ENCODE data around the gene HEY2. TPM values are rescaled to one million over a fixed set of nuclear protein-coding genes. Genes with fewer than 3 reads are reported as not detected.

HEY2 gene
- total and polyA plus RNA-seq, 2 donors (not counting 1 experiment from before 2014, with no cell fraction given) = 0.12 TPM; not detected in 1

GRCh38 chr6:125714441-125715090, 34.9 kb upstream of the HEY2 start:
- no peak for ATAC-seq (ENCODE audit: low read depth)
- no peak overlapping the region for H3K27ac ChIP-seq (ENCODE audit: low read length in 2 of 2)
- Mint-ChIP-seq H3K9me3 (ENCODE audit: insufficient read depth) (peaks cover 12% of the 10 kb centered on the region), H3K4me3 (no peak overlapping the region), H3K4me1 (peaks cover 13% of the 10 kb centered on the region), H3K27me3 (peaks cover 5% of the 10 kb centered on the region), H3K27ac (no peak overlapping the region)
- H3K36me3 ChIP-seq (replicated peaks in 1 of 2; ENCODE audit: control extremely low read depth in 1 of 2, control insufficient read depth in 1 of 2, extremely low read depth in 1 of 2, insufficient read depth in 2 of 2, low read length in 1 of 2) = no peaks in the 10 kb centered on the region
- no peaks in the 10 kb centered on the region for H4K20me1 ChIP-seq (ENCODE audit: control insufficient read depth, insufficient read depth, low read length, poor library complexity, severe bottlenecking)
- 88% methylated on average over 2 of the region's 2 CpGs for WGBS (ENCODE audit: insufficient coverage)
- H3K4me1 ChIP-seq (ENCODE audit: control insufficient read depth in 2 of 2, insufficient read depth in 2 of 2, low read length in 2 of 2) = peaks cover 4 to 5% of the 10 kb centered on the region in 2 donors
- intact Hi-C loops (cut with micrococcal nuclease) = no loop called here
- H3K27me3 ChIP-seq (replicated peaks in 1 of 4; ENCODE audit: control extremely low read depth in 1 of 4, control insufficient read depth in 3 of 4, insufficient read depth in 4 of 4, low read length in 3 of 4) = no peaks in the 10 kb centered on the region
- H3K4me2 ChIP-seq (replicated peaks; ENCODE audit: low read depth, low read length, poor library complexity, severe bottlenecking) = no peak overlapping the region
- TF ChIP-seq CTCF (IDR thresholded peaks at IDR 0.05) = no peak
- TF ChIP-seq EZH2 (IDR thresholded peaks at IDR 0.05; ENCODE audit: borderline replicate concordance, insufficient read depth, low read depth, low read length, poor library complexity, severe bottlenecking) = no peak
- CTCF ChIA-PET = interaction anchor here (1.2 kb wide), 1 partner anchor 404 kb away, joined by 4 read pairs; no protein-coding TSS in a partner anchor
- POLR2A ChIA-PET = no interaction called here
- H3K9me3 ChIP-seq (ENCODE audit: control extremely low read depth in 1 of 3, control insufficient read depth in 2 of 3, insufficient read depth in 1 of 3, low read length in 2 of 3) = peaks cover 0 to 6% (median 0%) of the 10 kb centered on the region in 3 donors
- H3K79me2 ChIP-seq (ENCODE audit: control insufficient read depth, insufficient read depth, low read length) = no peaks in the 10 kb centered on the region
- peak overlapping the region; percentile 26 for H2AFZ ChIP-seq (ENCODE audit: insufficient read depth, low read depth, low read length, poor library complexity, severe bottlenecking)
- no peak overlapping the region for H3K9ac ChIP-seq (ENCODE audit: low read length)
- DNase-seq = peak; percentile 16
- no peak overlapping the region for H3K4me3 ChIP-seq (ENCODE audit: control extremely low read depth in 1 of 5, extremely low read depth in 1 of 5, insufficient read depth in 1 of 5, low read depth in 2 of 5, low read length in 4 of 5)

GRCh38 chr6:125717120-125717731, 32.2 kb upstream of the HEY2 start:
- POLR2A ChIA-PET = no interaction called here
- TF ChIP-seq EZH2 (IDR thresholded peaks at IDR 0.05; ENCODE audit: borderline replicate concordance, insufficient read depth, low read depth, low read length, poor library complexity, severe bottlenecking) = no peak
- TF ChIP-seq CTCF (IDR thresholded peaks at IDR 0.05) = no peak
- Mint-ChIP-seq H3K27me3 (peaks cover 3% of the 10 kb centered on the region), H3K4me1 (peaks cover 13% of the 10 kb centered on the region), H3K4me3 (no peak overlapping the region), H3K27ac (no peak overlapping the region), H3K9me3 (ENCODE audit: insufficient read depth) (peaks cover under 1% of the 10 kb centered on the region)
- H3K9me3 ChIP-seq (ENCODE audit: control extremely low read depth in 1 of 3, control insufficient read depth in 2 of 3, insufficient read depth in 1 of 3, low read length in 2 of 3) = no peaks in the 10 kb centered on the region
- ATAC-seq (ENCODE audit: low read depth) (no peak), DNase-seq (no peak)
- H3K27me3 ChIP-seq (replicated peaks in 1 of 4; ENCODE audit: control extremely low read depth in 1 of 4, control insufficient read depth in 3 of 4, insufficient read depth in 4 of 4, low read length in 3 of 4) = no peaks in the 10 kb centered on the region
- H3K9ac ChIP-seq (ENCODE audit: low read length) = no peak overlapping the region
- intact Hi-C loops (cut with micrococcal nuclease) = no loop called here
- WGBS (ENCODE audit: insufficient coverage) = no CpG with 5 or more reads among the region's 2 CpGs
- H3K4me3 ChIP-seq (ENCODE audit: control extremely low read depth in 1 of 5, extremely low read depth in 1 of 5, insufficient read depth in 1 of 5, low read depth in 2 of 5, low read length in 4 of 5) = no peak overlapping the region
- H3K4me1 ChIP-seq (ENCODE audit: control insufficient read depth in 2 of 2, insufficient read depth in 2 of 2, low read length in 2 of 2) = peaks cover 4 to 5% of the 10 kb centered on the region in 2 donors
- H4K20me1 ChIP-seq (ENCODE audit: control insufficient read depth, insufficient read depth, low read length, poor library complexity, severe bottlenecking) = no peaks in the 10 kb centered on the region
- H2AFZ ChIP-seq (ENCODE audit: insufficient read depth, low read depth, low read length, poor library complexity, severe bottlenecking) = no peak overlapping the region
- CTCF ChIA-PET = no interaction called here
- no peak overlapping the region for H3K27ac ChIP-seq (ENCODE audit: low read length in 2 of 2)
- H3K4me2 ChIP-seq (replicated peaks; ENCODE audit: low read depth, low read length, poor library complexity, severe bottlenecking) = no peak overlapping the region
- H3K36me3 ChIP-seq (replicated peaks in 1 of 2; ENCODE audit: control extremely low read depth in 1 of 2, control insufficient read depth in 1 of 2, extremely low read depth in 1 of 2, insufficient read depth in 2 of 2, low read length in 1 of 2) = no peaks in the 10 kb centered on the region
- H3K79me2 ChIP-seq (ENCODE audit: control insufficient read depth, insufficient read depth, low read length) = no peaks in the 10 kb centered on the region
